ENCODE data around the gene POLR3B. TPM values are rescaled to one million over a fixed set of nuclear protein-coding genes. Genes with fewer than 3 reads are reported as not detected.

The POLR3B gene
- total RNA-seq, 1 donor, result 2.4 TPM

Other genes starting within 250 kb of the POLR3B start
- 0.52 TPM for gene NUAK1, start 218.8 kb upstream of the POLR3B start, total RNA-seq
- gene CKAP4, start 109.7 kb upstream of the POLR3B start, total RNA-seq, result 40.4 TPM
- gene TCP11L2, start 55.0 kb upstream of the POLR3B start, total RNA-seq, result 201 TPM
- gene RFX4, start 225.3 kb downstream of the POLR3B start, total RNA-seq, result not detected

All from mononuclear cell (primary cell).